GM04503 (cell line): ENCODE results near the gene CYB5R4.

ENCODE experiments used
- DNase-seq: peaks from one replicate; pipeline ENCODE4 v3.0.0-alpha.2; 2012; ENCODE audit warnings: low read depth

CYB5R4 gene

DNA sequence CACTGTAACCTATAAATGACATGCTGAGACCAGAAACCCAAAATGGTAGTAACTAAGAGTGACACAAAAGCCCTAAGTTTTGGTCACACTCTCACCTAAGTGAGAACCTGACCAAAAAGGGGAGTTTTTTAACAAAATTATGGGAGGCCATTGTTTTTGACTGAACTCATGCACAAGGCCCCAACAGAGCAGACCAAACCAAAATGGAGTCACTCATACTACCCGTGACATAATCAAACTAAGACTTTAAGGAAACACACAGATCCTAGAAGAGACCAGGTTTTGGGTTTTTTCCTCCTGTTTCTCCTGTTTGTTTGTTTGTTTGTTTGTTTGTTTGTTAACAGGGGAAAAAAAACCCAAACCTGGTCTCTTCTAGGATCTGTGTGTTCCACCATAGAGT lies 124.9 kb downstream of the CYB5R4 start:
- no peak for DNase-seq

DNA sequence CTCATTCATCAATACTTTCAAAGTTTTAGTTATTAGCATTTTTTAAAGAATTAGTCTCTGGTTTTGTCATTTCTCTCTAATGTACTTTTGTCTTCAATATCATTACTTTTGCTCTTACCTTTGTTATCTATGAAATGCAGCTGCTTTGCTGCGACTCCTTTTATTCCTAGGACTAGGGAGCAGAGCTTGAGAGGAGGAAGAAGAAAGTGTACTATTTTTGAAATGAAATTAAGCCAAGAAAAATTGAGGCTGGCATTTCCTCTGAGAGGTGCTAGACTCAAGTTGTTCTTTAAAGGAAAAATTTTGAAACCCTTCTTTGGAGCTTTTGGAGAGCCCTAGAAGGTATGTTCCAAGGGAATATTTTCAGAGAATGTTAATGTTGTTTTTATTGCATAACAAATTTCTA lies 125.8 kb downstream of the CYB5R4 start:
- DNase-seq, result no peak

DNA sequence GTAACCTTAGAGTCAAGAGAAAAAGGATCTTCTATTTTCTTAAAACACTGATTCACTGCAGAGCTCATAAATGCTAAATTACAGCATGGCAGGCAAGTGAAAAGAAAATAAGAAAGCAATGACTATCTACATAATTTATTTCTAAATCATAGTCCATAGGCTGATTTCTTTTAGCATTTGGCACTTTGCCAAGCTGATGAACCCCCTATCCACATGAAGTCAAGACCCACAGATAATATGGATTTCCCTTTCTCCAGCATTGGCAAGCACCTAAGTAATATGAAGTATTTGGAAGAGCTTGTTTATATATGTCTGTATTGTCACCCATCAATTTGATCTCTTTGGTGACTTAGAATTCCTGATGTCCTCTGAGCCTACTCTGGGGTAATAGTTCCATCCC lies 126.2 kb downstream of the CYB5R4 start:
- DNase-seq, result no peak

DNA sequence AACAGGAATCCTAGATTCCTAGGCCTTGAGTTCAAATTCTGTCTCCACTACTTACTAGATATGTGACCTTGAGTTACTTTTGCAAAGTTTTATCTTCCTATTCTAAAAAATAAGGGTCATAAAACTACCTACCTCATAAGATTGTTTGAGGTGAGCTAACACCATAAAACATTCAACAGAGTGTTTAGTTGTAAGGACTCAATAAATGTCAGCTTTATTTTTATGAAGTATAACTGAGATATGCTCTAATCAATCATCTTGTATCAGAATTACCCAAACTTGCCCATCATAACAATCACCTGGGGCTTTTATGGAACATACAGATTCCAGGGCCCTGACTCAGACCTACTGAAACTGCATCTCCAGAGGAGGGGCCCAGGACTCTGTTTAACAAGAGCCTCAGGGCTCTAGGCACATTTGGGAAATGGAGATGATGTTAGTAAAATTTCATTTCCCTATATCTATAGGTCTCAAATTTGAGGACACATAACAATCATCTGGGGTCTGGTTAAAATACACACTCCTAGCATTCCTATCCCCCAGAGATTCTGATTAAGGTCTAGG lies 138.6 kb downstream of the CYB5R4 start:
- DNase-seq, result no peak

DNA sequence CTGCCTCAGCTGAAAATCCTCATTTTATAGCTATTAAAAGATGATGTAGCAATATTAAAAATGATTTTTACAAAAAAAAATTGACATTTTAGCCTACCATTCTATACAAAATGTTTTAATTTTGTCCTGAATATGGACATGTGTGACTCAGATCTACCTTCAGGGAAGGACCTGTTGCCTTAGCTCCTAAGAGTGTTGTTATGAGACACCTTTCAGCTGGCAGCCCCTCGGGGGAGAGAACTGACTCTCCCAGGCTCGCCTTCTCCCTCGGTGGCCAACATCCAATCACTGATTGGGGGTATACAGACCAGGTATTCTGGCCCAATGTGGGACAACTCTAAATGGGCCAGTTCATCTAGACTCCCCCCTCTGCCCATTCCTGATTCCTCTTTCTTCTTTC lies 141.6 kb downstream of the CYB5R4 start:
- no peak for DNase-seq

DNA sequence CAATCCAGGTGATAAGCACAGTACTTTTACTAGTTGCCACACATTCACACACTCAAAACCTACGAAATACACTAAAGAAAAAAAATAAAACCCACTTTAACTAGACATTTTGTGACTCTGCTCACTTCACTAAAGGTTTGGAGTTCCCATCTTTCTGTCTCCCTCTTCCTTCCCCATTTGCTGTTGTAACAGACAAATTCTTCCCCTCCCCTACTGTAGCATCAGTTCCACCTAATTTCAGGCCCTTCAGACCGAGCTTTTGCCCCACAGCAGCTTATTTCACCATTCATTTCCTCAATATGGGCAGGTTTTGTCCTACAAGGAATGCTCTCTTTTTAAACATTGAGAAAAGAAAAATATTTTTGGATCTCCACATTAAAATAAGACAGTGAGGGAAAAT lies 142.7 kb downstream of the CYB5R4 start:
- no peak for DNase-seq

DNA sequence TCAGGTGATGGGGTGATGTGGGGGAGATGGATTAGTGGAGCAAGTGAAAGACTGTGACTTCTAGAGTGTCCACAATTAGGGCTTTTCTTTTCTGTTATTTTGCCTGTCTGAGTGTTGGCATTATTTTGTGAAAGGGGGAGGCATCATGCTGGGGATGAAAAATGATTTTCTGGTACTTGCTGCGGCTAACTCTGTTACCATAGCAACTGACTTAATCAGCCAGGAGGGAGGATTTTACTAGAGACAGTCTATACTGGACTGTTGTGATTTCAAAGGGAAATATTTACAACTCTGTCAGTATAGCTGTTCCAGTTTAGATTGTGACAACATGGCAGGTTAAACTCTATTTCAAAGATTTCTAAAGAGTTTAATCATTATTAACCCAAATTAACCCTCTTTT lies 143.6 kb downstream of the CYB5R4 start:
- no peak for DNase-seq

DNA sequence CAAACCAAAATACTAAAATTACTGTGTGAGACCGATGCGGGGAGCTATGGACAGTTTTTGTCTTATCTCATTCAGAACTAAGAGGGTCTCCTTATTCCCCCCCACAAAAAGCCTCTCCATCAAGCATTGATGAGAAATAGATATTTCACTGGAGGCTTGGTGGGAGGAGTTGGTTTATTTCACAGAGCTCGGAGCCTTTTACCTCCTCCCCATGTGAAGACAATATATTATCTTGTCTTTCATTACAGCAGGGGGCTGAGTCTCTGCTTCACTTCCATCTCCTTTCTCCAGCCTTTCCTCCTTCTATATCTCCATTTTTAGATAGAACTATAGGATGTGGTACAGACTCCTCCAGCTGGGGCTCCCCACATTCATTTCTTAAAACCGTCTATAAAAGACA lies 144.2 kb downstream of the CYB5R4 start:
- DNase-seq, result no peak

DNA sequence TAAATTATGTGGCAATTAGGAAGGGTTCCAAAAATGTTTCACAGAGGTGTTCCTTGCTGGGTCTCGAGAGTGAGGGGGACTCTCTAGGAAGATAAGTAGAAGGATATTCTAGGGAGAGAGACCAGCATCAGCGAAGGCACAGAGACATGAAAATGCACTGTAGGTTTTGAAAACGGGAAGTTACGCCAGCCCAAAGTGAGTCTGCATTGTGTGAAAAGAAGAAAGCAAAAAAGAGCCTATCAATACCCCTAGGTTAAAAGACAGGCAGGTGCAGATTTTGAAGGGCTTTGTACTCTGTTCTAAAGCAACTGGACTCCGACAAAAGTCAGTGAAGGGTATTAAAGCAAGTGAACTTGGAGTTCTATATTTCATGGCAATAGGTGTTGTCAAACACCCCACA lies 148.4 kb downstream of the CYB5R4 start:
- DNase-seq, result no peak

DNA sequence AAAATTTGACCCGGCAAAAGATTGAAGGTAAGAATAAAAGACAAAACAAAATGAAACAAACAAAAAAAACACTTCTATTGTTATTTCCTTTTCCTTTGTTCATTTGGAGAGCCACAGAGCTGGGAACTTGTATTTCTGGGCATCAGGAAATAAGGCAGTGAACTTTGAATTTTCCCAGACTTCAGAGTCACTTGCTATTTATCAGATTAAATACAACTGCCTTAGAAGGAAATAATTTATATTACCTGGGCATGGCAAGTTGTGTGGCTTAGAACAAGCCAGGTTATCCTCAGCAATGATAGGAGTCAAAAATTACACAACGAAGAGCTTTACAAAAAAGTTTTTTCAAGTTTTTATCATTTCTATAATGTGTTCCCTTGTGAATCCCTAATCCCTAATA lies 153.9 kb downstream of the CYB5R4 start:
- DNase-seq, result no peak

DNA sequence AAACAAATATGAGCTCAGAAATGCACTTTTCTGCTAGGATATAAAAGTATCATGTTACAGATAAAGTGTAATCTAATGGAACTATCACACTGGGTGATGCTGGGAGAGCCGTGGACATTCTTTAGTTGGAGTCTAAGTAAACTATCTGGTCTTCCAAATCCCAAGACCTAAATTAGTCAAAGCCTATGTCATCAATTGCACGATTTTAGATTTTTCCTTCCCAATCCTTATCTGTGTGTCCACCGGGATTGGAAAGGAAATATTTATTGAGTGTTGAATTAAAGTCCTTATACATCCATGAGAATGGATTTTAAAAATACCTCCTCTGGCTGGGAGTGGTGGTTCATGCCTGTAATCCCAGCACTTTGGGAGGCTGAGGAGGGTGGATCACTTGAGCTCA lies 154.4 kb downstream of the CYB5R4 start:
- no peak for DNase-seq

DNA sequence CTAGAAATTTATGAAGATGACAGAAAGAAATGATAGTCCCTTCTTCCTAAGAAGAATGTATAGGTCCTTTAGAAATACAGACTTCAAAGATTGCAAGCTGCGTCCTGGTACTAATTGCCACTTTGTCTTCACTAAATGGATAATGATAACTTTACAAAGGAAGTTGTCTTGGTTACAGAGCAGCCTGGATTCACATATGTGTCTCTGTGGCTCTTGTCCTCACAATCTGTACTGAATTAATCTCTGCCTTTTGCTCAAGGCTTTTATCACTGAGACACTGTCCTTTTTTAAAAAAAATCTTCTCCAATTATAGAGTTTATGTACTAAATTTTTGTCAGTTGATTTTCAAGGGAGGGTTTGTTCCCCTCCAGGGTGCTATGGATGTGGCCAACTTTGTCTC lies 156.5 kb downstream of the CYB5R4 start:
- DNase-seq, result no peak
